CD14-positive monocyte (primary cell): ENCODE results near the gene SPN. TPM values are rescaled to one million over a fixed set of nuclear protein-coding genes. Genes with fewer than 3 reads are reported as not detected.

Experiments used
- DNase-seq, 3 donors: peaks; one replicate each; pipeline ENCODE4 v3.0.0-alpha.2; 2011 to 2022
- H2AFZ ChIP-seq: 2 replicates; pipeline ENCODE4 v1.6.0; 2012; ENCODE audit warnings: mild to moderate bottlenecking, low read depth, low read length, inconsistent platforms; ENCODE audit not compliant: insufficient read depth, poor library complexity, severe bottlenecking
- H3K27ac ChIP-seq, 2 donors: 1 replicate in 1 of 2; 2 replicates in 1 of 2; pipeline ENCODE4 v1.5.1; 2012 to 2013; ENCODE audit warnings: low read length in 2 of 2, control low read depth in 1 of 2, inconsistent platforms in 1 of 2, low read depth in 1 of 2, mild to moderate bottlenecking in 1 of 2
- H3K27me3 ChIP-seq, 2 donors: one replicate each; pipeline versions ENCODE4 v1.6.0 to v1.6.1; 2011 to 2013; ENCODE audit warnings: low read length in 2 of 2; ENCODE audit not compliant: control insufficient read depth in 2 of 2, insufficient read depth in 2 of 2
- H3K36me3 ChIP-seq, 2 donors: replicated peaks in 1 of 2; 1 replicate in 1 of 2; 2 replicates in 1 of 2; pipeline versions ENCODE4 v1.5.1 to v1.6.1; 2012 to 2013; ENCODE audit warnings: low read length in 2 of 2, control low read depth in 1 of 2, inconsistent platforms in 1 of 2, mild to moderate bottlenecking in 1 of 2; ENCODE audit not compliant: insufficient read depth in 2 of 2, control insufficient read depth in 1 of 2
- H3K4me1 ChIP-seq, 2 donors: 1 replicate in 1 of 2; 2 replicates in 1 of 2; pipeline versions ENCODE4 v1.5.1 to v1.6.1; 2012 to 2013; ENCODE audit warnings: low read length in 2 of 2, control low read depth in 1 of 2, inconsistent platforms in 1 of 2, mild to moderate bottlenecking in 1 of 2, moderate library complexity in 1 of 2; ENCODE audit not compliant: insufficient read depth in 2 of 2, control insufficient read depth in 1 of 2
- H3K4me2 ChIP-seq: replicated peaks from 2 replicates; pipeline ENCODE3; 2012; ENCODE audit warnings: low read length, moderate library complexity, mild to moderate bottlenecking; ENCODE audit not compliant: poor library complexity, severe bottlenecking; ENCODE audit errors: extremely low read depth
- H3K4me3 ChIP-seq, 3 experiments: fragments of 200-600 bp in 1 of 3; sonication (generic) in 1 of 3; replicated peaks in 1 of 3; 1 replicate in 2 of 3; 2 replicates in 1 of 3; pipeline ENCODE4 v1.5.1; 2011 to 2013; ENCODE audit warnings: low read length in 3 of 3, mild to moderate bottlenecking in 3 of 3, control low read depth in 2 of 3, low read depth in 2 of 3, inconsistent platforms in 1 of 3, moderate library complexity in 1 of 3
- H3K79me2 ChIP-seq: 2 replicates; pipeline ENCODE4 v1.6.0; 2012; ENCODE audit warnings: mild to moderate bottlenecking, control low read depth, inconsistent platforms, low read length, moderate library complexity; ENCODE audit not compliant: insufficient read depth
- H3K9ac ChIP-seq: 2 replicates; pipeline ENCODE4 v1.6.0; 2017; ENCODE audit warnings: low read length, mild to moderate bottlenecking; ENCODE audit not compliant: insufficient read depth, poor library complexity, severe bottlenecking
- H3K9me3 ChIP-seq, 2 donors: replicated peaks in 1 of 2; 1 replicate in 1 of 2; 2 replicates in 1 of 2; pipeline versions ENCODE4 v1.5.1 to v1.6.1; 2012 to 2013; ENCODE audit warnings: low read length in 2 of 2, control low read depth in 1 of 2; ENCODE audit not compliant: control insufficient read depth in 1 of 2, insufficient read depth in 1 of 2
- H4K20me1 ChIP-seq: 2 replicates; pipeline ENCODE4 v1.6.0; 2012; ENCODE audit warnings: mild to moderate bottlenecking, low read length, control low read depth, moderate library complexity; ENCODE audit not compliant: insufficient read depth
- H3K27ac Mint-ChIP-seq, 7 donors: one replicate each; pipeline ENCODE4 v1.8.0; 2020; ENCODE audit warnings: mild to moderate bottlenecking in 7 of 7, mixed read lengths in 7 of 7, moderate library complexity in 6 of 7, inconsistent platforms in 2 of 7
- H3K27me3 Mint-ChIP-seq, 3 donors: one replicate each; pipeline ENCODE4 v1.8.0; 2021 to 2022; ENCODE audit warnings: low read depth in 3 of 3, mild to moderate bottlenecking in 3 of 3, mixed read lengths in 3 of 3, moderate library complexity in 3 of 3, inconsistent platforms in 1 of 3
- H3K36me3 Mint-ChIP-seq, 2 donors: one replicate each; pipeline ENCODE4 v1.8.0; 2020; ENCODE audit warnings: mixed read lengths in 2 of 2, inconsistent platforms in 1 of 2, mild to moderate bottlenecking in 1 of 2
- H3K4me1 Mint-ChIP-seq: one replicate; pipeline ENCODE4 v1.8.0; 2020; ENCODE audit warnings: mild to moderate bottlenecking, mixed read lengths
- H3K4me3 Mint-ChIP-seq, 2 donors: one replicate each; pipeline ENCODE4 v1.8.0; 2020; ENCODE audit warnings: mild to moderate bottlenecking in 2 of 2, mixed read lengths in 2 of 2, moderate library complexity in 1 of 2
- H3K9me3 Mint-ChIP-seq, 7 donors: one replicate each; pipeline ENCODE4 v1.8.0; 2020 to 2022; ENCODE audit warnings: mixed read lengths in 7 of 7, mild to moderate bottlenecking in 6 of 7, moderate library complexity in 6 of 7, inconsistent platforms in 2 of 7
- WGBS: methylation state at CpG from one replicate; pipeline ENCODE4 v1.1.5; 2013; ENCODE audit warnings: missing lambda C conversion rate; ENCODE audit not compliant: insufficient coverage; 5-methylcytosine and 5-hydroxymethylcytosine counted together
- intact Hi-C, 2 donors: fragments of 100-400 bp; cut with micrococcal nuclease; formaldehyde crosslinking; loops; one replicate each; pipeline versions ENCODE4 v1.15.0 to v1.15.1; 2023
- polyA plus RNA-seq, 3 donors: library from polyadenylated mRNA; depleted of rRNA in 1 of 3; unstranded in 2 of 3; stranded (reverse) in 1 of 3; fragments of 300-500 nt in 2 of 3; fragments of >200 nt in 1 of 3; fragmentation: Illumina TruSeq in 2 of 3; gene quantifications; 1 replicate in 2 of 3; 2 replicates in 1 of 3; pipeline ENCODE4 v1.2.3, GENCODE V29; 2012 to 2021
- TF ChIP-seq, protein P1 (sequence below): fragments of 200-600 bp; IDR thresholded peaks from one replicate; pipeline ENCODE4 v1.8.0; 2022; ENCODE audit warnings: antibody characterized with exemption, mild to moderate bottlenecking

SPN gene
- polyA plus RNA-seq, 3 donors: 42.4 to 71.0 (median 46.6) TPM

DNA sequence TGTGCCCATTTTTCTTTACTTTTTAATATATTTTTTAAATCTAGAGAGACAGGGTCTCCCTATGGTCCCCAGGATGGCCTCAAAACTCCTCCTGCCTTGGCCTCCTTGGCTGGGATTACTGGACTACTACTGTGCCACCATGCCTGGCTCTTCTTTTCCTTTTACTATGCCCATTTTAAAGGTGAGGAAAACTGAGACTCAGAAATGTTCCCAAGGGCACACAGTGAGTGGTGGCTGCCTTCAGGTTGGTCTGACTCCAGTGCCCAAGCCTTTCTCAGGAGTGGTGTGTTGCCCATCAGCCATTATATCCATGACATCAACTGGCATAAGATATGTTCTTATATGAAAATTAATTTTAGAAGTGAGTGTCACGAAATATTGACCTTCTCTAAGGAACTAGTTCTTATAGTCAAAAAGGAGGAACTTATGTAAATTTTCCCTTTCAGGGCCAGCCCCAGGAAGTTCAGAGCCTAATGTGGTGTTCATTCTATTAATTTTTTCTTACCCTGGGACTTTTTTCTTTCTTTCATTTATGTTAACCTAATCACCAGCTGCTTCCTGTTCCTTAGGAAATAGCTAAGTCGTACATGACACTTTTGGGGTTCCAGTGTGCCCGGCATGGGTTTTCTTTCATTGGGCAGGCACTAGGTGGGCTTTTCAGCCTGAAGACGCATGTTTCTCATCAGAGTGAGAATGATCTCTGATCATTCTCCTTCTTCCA, 17.9 kb upstream of the SPN start:
- peak overlapping the region; percentile 41 for H2AFZ ChIP-seq

GRCh38 chr16:29645694-29646187, 17.3 kb upstream of the SPN start:
- peaks cover 0 to 1% (median 0%) of the 10 kb centered on the region in 3 donors for H3K27me3 Mint-ChIP-seq
- peak overlapping the region; percentile 54 for H3K4me2 ChIP-seq

More for the DNA sequence above, 17.9 kb upstream of the SPN start:
- Histone ChIP-seq H3K27ac (peak overlapping the region; percentile 60 to 80), H3K4me2 (peak overlapping the region; percentile 54), H3K4me3 (peak overlapping the region in 1 of 3 experiments; percentile 56), H3K4me1 (peaks cover 47 to 48% of the 10 kb centered on the region in 2 donors), H3K27me3 (no peaks in the 10 kb centered on the region), H3K9me3 (no peaks in the 10 kb centered on the region), H4K20me1 (no peaks in the 10 kb centered on the region), H3K79me2 (no peaks in the 10 kb centered on the region), H3K9ac (no peak overlapping the region), H3K36me3 (no peaks in the 10 kb centered on the region)
- H3K27ac Mint-ChIP-seq: peak overlapping the region; percentile 87 to 96 (median 89)
- DNase-seq: peak; percentile 48 to 78 (median 77)
- TF ChIP-seq, protein P1, sequence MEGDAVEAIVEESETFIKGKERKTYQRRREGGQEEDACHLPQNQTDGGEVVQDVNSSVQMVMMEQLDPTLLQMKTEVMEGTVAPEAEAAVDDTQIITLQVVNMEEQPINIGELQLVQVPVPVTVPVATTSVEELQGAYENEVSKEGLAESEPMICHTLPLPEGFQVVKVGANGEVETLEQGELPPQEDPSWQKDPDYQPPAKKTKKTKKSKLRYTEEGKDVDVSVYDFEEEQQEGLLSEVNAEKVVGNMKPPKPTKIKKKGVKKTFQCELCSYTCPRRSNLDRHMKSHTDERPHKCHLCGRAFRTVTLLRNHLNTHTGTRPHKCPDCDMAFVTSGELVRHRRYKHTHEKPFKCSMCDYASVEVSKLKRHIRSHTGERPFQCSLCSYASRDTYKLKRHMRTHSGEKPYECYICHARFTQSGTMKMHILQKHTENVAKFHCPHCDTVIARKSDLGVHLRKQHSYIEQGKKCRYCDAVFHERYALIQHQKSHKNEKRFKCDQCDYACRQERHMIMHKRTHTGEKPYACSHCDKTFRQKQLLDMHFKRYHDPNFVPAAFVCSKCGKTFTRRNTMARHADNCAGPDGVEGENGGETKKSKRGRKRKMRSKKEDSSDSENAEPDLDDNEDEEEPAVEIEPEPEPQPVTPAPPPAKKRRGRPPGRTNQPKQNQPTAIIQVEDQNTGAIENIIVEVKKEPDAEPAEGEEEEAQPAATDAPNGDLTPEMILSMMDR: no peak
- no peaks in the 10 kb centered on the region for H3K36me3 Mint-ChIP-seq
- peaks cover 50% of the 10 kb centered on the region for H3K4me1 Mint-ChIP-seq
- H3K4me3 Mint-ChIP-seq: peak overlapping the region; percentile 39 to 78
- intact Hi-C loops: loop anchor here in 1 of 2 donors (5.0 kb wide), 1 partner anchor 42 kb away; no protein-coding TSS in a partner anchor
- peaks cover 0 to 2% (median 1%) of the 10 kb centered on the region in 3 donors for H3K27me3 Mint-ChIP-seq
- peaks cover 0 to 2% (median 0%) of the 10 kb centered on the region in 7 donors for H3K9me3 Mint-ChIP-seq
- 0% methylated on average over 2 of the region's 4 CpGs for WGBS

More at GRCh38 chr16:29645694-29646187, 17.3 kb upstream of the SPN start:
- peak overlapping the region; percentile 41 for H2AFZ ChIP-seq
- H3K27me3 ChIP-seq: no peaks in the 10 kb centered on the region
- H3K9me3 Mint-ChIP-seq: peaks cover 0 to 2% (median 0%) of the 10 kb centered on the region in 7 donors
- H3K27ac ChIP-seq: peak overlapping the region; percentile 60 to 80
- no peaks in the 10 kb centered on the region for H3K79me2 ChIP-seq
- intact Hi-C loops: no loop called here
- peak overlapping the region in 1 of 3 experiments; percentile 56 for H3K4me3 ChIP-seq
- H3K36me3 Mint-ChIP-seq: no peaks in the 10 kb centered on the region
- H3K4me3 Mint-ChIP-seq: peak overlapping the region; percentile 39 to 78
- 40% methylated on average over 1 of the region's 4 CpGs for WGBS
- no peak overlapping the region for H3K9ac ChIP-seq
- H3K4me1 ChIP-seq: peaks cover 50 to 54% of the 10 kb centered on the region in 2 donors
- no peaks in the 10 kb centered on the region for H3K9me3 ChIP-seq
- H3K27ac Mint-ChIP-seq: peak overlapping the region; percentile 87 to 96 (median 89)
- peaks cover 53% of the 10 kb centered on the region for H3K4me1 Mint-ChIP-seq
- H3K36me3 ChIP-seq: no peaks in the 10 kb centered on the region
- TF ChIP-seq, protein P1: no peak
- H4K20me1 ChIP-seq: no peaks in the 10 kb centered on the region
- peak; percentile 72 to 84 (median 73) for DNase-seq
